ENCODE data around the gene ELFN2.

DNA sequence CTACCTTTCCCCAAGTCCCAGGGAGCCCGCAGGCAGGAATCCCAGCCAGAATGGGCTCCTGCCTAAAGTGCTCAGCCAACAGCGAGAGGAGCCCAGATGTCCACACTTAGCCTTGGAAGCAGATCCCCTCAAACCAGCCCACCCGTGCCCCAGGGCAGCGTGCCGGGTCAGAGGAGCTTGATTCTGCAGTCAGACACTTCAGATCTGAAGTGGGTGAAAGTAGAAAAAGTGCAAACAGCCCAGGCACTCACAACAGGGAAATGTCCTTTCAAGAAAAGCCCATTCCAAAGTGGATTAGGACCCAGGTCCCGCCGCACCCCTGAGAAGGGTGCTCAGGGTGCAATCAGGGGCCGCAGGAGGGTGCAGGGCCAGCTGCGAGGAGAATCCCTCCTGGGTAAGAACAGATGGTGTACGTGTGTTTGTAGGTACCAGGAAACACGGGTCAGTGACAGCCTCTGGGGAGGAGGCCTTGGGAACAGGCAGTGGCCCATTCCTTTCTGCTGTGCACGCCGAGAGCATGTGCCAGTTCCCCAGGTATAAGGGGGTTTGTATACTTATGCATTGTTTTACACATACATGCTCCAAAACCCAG is 17.7 kb downstream of the ELFN2 start:
- TF ChIP-seq EZH2 (IDR thresholded peaks at IDR 0.05; ENCODE audit: borderline replicate concordance, insufficient read depth, low read length, poor library complexity, severe bottlenecking) = no peak
- TF ChIP-seq, protein P1, sequence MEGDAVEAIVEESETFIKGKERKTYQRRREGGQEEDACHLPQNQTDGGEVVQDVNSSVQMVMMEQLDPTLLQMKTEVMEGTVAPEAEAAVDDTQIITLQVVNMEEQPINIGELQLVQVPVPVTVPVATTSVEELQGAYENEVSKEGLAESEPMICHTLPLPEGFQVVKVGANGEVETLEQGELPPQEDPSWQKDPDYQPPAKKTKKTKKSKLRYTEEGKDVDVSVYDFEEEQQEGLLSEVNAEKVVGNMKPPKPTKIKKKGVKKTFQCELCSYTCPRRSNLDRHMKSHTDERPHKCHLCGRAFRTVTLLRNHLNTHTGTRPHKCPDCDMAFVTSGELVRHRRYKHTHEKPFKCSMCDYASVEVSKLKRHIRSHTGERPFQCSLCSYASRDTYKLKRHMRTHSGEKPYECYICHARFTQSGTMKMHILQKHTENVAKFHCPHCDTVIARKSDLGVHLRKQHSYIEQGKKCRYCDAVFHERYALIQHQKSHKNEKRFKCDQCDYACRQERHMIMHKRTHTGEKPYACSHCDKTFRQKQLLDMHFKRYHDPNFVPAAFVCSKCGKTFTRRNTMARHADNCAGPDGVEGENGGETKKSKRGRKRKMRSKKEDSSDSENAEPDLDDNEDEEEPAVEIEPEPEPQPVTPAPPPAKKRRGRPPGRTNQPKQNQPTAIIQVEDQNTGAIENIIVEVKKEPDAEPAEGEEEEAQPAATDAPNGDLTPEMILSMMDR (IDR thresholded peaks at IDR 0.05; ENCODE audit: poor library complexity, severe bottlenecking) = no peak

Measured in neural cell (in vitro differentiated cells).